ENCODE results near the gene USP3.
"Not testable (repeated sequence)": the region's sequence is repeated elsewhere in the genome, so short reads cannot be mapped to it uniquely, and the experiment has no call there.

The USP3 gene

DNA sequence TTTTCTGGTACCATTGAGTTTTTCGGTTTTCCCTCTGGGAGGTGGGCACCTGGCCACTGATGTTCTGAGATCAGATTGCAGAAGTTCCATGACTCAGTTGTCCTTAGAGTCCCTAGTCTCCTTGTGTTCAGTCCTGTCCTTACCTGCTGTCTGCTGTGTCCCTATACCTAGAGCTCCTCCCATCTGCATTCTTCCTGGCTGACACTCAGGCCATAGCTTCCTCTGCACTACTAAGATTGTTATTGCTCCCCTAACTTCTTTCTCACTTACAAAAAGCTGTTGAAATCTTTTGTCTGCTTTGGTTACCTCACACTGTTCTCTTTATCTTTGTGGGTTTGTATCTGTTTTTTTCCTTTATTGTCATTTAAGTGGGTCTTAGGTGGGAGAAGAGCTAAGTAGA is 13.2 kb downstream of the USP3 start:
- DNase-seq, result no peak

DNA sequence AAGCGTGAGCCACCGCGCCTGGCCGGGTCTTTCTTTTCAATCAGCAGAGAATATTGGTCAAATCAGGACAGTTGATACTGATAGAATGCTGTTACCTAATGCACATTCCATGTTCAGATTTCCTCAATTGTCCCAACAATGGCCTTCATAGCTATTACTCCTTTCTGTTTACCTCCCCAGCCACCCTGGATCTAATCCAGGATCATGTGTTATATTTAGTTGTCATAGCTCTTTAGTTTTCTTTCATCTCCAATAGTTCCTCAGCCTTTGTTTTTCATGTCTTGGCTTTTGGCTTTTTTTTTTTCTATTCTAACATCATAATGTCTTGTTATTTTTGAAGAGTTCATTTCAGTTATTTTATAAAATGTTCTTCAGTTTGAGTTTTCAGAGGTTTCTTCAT is 14.6 kb downstream of the USP3 start:
- no peak for DNase-seq

- no peak for DNase-seq
These were observed 15.3 kb downstream of the USP3 start for GRCh38 chr15:63519548-63520178.

GRCh38 chr15:63520462-63520861 is 16.1 kb downstream of the USP3 start:
- DNase-seq, result not testable (repeated sequence)

DNA sequence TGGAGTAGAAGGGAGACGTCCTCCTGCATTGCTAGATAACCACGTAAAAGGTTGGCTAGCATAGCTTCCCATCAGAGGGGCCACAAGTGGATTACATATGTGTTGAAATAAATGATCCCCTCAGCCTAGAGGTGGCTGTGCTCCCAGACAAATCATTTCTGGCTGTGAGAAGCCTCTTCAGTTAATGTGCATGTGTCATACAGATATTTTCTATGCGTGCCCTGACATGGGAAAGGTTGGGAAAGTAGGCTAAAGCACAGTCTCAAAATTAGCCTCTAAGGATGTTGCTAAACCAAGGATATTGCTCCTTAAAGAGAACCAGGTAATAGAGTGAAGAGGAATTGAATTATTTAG is 17.8 kb downstream of the USP3 start:
- DNase-seq, result no peak

DNA sequence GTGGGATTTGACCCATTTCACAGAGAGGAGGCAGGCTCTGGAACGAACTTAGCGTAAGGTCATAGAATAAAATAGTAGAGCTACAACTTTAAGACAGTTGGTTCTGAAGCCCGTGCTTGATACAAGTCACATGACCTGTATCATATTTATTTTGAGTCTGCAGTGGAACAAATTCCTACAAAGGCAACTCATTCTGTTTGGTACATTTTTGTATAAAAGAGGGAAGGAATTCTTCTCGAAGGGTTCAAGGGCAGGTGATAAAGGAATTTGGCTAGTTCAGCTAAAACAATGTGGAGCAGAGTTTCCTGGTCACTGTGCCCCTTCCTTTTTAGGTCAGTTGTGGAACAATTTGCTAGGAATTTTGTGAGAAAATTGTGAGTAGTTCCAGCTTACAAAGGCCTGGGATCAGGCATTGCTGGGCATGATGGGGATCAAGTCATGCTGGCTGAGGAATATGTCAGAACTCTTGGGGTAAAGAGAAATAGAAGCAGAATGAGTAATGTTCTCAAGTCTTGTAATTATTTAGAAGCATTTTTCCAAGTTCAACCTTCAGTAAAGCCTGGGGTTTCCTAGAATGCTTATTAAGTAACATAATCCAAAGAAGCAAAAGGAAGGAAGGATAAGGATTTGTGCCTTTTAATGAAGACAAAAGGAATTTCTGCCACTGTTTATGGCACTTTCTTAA is 19.1 kb downstream of the USP3 start:
- no peak for DNase-seq

- DNase-seq, result no peak
These were observed 20.1 kb downstream of the USP3 start for GRCh38 chr15:63524316-63525015.

- DNase-seq, result no peak
These were observed 22.0 kb downstream of the USP3 start for GRCh38 chr15:63526401-63526800.

DNA sequence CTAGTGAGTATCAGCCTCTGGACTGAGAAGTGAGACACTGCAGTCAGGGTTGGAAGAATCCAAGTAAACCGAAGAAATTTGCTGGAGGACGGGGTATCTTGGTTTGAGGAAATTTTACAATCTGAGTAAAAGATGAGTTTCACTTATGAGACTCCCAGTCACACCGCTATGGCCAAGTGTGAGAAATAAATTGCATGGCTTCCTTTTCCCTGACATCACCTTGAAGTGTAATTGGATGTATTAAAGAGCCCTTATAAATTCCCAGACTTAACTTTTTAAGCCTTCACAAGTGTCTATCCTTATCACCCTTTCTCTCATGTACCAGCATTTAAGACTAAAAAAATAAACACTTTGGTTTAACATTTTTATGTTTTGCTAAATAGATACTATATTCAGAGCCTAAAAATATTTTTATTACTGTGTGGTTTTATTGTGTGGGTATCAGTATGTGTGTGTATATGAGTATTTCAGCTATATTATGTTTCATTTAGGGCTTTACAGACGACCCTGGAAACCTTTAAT is 23.8 kb downstream of the USP3 start:
- DNase-seq, result no peak

DNA sequence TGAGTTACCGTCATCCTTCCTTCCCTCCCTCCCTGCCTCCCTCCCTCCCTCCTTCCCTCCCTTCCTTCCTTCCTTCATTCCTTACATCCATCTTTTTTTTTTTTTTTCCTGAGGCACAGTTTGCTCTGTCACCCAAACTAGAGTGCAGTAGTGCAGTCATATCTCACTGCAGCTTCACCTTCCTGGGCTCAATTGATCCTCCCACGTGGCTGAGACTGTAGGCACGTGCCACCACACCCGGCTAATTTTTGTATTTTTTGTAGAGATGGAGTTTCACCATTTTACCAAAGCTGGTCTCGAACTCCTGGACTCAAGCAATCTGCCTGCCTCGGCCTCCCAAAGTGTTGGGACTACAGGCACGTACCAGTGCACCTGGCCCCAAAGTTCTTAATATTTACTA is 25.8 kb downstream of the USP3 start:
- no peak for DNase-seq

DNA sequence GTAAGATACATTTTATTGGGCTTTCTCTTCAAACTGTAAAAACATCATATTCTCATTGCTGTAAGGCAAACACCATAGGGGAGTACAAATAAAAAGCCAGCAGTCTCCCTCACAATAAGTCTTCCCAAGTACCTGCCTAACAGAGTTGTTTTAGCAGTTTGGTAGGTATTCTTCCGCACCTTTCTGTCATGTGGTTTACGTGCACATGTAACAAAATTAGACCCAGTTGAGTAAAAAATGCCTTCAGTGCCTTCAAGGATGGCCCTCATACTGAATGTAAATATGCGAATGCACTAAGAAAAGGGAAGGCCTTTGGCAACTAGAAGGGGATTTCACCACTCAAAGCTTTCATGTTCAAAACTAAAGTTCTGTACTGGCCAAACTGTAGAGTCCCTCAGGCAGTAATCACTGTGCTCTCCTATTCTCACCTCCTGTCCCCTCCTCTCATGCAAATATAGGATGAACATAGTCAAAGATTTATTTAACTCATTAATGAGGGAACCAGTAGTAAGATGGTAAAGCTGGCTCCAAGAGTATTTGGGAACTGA is 26.4 kb downstream of the USP3 start:
- no peak for DNase-seq

GRCh38 chr15:63531586-63531985 is 27.2 kb downstream of the USP3 start:
- DNase-seq, result no peak

GRCh38 chr15:63532307-63532744 is 27.9 kb downstream of the USP3 start:
- no peak for DNase-seq

GRCh38 chr15:63534888-63535287 is 30.5 kb downstream of the USP3 start:
- not testable (repeated sequence) for DNase-seq

GRCh38 chr15:63535689-63536088 is 31.3 kb downstream of the USP3 start:
- DNase-seq, result no peak

- DNase-seq, result no peak
These were observed 34.5 kb downstream of the USP3 start for GRCh38 chr15:63538876-63539275.

- no peak for DNase-seq
These were observed 35.1 kb downstream of the USP3 start for GRCh38 chr15:63539521-63539920.

DNA sequence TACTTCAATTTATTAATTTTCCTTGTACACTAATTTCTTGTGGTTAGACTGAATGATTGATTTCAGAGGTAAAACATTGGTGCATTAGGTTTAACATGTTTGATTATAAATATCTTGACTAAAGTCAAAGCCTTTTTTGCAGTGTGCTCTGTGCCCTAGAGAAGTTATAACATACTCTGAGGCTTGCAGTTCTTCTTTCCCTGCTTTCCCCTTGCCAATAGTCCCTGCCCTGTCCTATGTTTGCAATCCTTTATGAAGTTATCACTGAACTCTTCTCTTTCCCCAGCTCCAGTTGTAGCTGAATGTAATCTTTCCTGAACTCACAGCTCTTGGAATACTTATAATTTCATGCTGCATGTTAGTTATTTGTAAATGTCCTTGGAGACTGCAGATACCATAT is 35.6 kb downstream of the USP3 start:
- DNase-seq, result no peak

GRCh38 chr15:63540449-63540848 is 36.1 kb downstream of the USP3 start:
- DNase-seq, result no peak

DNA sequence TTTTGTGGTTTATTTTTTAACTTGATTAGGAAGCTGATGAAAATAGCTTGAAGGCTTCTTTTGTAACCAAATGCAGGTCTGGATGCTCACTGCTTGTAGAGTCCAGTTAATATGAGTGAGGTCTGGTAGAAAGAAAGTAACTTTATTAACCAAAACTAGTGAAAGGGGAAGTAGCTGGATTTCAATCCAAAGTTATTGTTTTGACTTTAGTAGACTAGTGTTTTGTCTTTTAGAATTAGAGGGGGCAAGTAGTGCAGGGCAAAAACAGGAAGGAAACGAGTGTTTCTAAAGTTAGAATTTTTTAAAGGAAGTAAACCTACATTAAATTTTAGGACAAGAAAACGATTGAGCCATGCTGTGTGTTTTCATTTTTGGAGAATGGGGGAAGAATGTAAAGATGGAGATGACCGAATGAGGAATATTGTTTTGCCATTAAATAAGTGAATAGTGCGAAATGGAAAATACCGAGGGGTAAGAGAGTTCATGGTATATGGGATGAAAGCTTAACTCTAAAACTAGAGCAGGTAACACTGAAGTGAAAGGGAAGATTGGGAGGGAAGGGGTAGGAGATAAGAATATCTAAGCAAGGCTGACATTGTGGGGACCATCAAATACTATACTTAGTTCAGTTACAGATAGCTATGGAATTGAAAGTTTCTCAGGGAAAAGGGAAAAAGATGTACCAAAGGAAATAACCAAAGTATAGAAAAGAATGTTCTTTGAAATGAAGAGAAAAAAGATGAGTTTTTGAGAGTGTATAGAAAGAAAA is 40.0 kb downstream of the USP3 start:
- no peak for DNase-seq

GRCh38 chr15:63545520-63545919 is 41.1 kb downstream of the USP3 start:
- DNase-seq, result no peak

DNA sequence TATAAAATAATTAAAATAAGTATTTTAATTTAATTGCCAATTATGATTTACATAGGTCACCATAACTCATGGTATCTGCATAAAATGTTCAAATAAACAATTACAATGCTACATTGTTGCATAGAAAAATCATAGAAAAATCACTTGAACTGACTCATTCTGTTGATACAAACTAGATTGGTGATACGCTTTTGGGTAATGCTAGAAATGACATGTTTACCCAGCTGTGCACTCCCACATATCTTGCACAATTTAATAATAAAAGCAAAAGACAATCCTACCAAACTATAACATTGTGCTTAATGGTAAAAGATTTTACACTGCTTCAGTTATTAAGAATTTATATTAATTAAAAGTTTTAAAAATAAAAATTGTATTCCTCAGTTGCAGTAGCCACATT is 47.0 kb downstream of the USP3 start:
- no peak for DNase-seq

DNA sequence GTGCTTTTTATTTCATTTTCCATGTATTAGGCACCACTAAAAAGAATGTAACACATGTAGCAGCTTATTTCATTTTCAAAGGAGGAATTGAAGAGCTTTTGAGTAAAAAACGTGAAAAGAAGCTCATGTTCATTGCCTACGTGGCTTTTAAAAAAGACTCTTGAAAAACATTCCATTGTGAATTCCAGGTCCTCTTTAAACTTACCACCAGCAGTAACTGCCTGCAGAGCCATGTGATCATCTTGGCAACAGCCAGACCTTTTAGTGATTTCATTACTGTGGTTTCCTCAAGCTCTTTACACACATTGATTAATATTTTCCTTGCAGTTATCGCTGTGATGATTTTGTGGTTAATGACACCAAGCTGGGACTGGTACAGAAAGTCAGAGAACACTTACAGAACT is 49.0 kb downstream of the USP3 start:
- peak; percentile 3 for DNase-seq

Data from stimulated activated naive CD4-positive, alpha-beta T cell treated with Interleukin-2 at 50 U/mL for 16 hours (primary cell).